Measurements from ENCODE around the gene DEDD. TPM values are rescaled to one million over a fixed set of nuclear protein-coding genes. Genes with fewer than 3 reads are reported as not detected.

Gene DEDD
- total RNA-seq, 1 donor from 2014 or later, result 18.7 TPM

DNA sequence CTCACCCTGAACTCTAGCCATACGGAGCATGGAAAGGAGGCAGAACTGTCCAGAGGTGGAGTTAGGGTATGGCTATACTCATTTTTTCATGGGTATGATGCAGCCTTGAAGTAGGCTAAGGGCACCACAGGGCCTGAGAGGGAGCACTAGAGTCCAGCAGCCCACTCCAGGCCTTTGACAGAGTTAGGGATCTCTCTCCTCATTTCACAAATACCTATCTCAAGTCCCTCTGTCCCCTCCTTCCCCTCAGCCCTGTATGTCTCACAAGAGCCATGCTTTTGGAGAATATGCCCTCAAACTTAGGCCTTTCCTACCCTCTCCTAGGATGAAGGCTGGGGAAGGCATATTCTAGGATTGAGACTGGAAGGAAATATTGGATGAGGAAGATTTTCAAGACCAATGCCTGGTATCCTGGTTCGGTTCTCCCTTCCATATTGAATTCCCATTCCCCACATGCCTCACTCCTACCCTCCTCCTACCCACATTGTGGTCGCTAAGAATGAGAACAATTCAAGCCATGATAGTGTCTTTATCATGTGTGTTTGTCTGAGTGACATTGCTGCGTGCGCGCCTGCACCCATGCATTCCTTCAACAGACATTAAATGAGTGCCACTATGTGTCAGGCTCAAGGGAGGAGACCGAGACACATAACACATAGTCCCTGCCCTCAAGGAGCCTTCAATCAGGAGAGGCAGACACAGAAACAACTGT, 40.5 kb downstream of the DEDD start:
- no peak for DNase-seq

DNA sequence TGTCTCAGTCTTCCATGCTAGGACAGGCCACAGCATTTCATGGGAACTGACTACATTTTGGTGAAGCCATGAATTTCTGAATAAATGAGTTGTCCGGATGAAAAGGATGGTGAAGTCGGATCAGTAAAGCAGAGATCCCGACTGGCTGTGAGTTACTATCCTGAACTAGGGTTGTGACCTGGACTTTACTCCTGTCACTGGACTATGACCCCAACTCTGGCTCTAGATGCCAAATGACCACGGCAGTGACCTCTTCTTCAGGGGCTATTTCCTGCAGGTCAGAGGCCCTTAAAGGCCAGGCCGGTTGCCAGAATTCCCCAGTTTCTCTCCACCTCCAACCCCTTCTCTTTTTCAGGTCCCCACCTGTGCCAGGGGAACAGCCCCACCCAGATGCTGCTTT, 41.4 kb downstream of the DEDD start:
- DNase-seq, result no peak

DNA sequence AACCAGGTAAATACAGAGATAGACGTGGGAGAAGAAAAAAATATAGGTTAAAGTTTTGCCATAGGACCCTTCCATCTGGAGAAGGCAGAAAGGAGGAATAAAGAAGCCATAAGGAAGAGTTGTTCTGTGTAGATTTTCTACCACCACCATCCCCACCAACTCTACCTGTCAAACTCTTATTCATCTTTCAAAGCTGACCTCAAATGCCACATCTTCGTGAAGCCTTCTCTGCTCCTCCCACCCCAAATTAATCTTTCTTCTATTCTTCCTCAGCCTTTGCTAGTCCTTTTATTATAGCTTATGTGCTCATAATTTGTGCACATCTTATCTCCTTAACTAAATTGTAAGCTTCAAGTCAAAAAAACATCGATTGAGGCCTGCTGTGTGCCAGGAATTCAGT, 41.9 kb downstream of the DEDD start:
- DNase-seq, result no peak

DNA sequence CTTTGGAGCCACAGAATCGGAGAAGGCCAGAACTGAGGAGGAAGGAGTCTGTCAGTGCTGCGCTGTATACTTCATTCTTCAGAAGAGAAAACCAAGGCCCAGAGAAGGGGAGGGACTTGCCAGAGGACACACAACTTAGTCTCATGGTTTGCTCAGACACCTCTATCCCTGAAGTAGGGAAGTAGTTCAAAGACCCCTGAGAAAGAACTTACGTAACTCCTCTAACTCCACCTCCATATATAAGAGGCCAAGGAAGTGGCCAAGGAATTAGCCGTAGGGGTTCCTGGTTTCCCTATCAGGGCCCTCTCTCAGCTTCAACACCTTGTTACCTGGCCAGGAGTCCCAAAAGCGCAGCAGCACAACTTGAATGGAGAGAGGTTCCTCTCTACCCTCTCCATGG, 42.5 kb downstream of the DEDD start:
- DNase-seq, result no peak

DNA sequence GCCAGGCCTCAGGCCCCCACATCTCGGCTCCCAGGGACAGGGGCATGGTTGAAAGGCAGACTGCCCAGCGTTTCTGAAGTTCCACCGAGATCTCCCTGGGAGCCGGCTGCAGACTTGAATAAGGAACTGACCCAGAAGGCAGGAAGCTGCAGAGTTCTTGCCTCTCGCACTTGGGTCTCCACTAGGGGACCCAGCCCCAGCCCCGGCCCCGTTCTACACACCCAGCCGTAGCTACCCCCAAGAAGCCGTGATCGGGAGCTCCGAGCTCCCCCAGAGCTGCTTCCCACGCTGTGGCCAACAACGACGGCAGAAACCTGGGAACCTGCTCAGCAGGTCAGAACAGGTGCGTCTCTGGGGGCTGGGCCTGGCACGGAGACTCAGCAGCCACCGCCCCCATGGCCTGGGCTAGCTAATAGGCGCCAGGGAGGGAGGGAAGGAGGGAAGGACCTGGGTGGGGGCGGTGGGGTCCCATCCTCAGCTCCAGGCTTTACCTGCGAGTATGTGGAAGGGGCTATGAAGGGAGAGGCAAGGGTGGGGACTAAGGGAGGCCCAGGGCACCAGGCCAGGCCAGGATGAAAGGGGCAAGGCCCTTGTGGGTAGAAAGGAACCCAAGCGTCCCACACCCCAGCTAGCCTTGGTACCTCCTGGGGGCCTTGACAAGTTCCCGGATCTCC, 43.1 kb downstream of the DEDD start, which contains the start of gene NECTIN4:
Gene NECTIN4 (minus strand): TSS at position 308 of the 674 bp plus-strand sequence. CDS start 262 bp downstream, at position 46.
- no peak for DNase-seq

GRCh38 chr1:161088587-161089110, 43.8 kb downstream of the DEDD start:
- no peak for DNase-seq

DNA sequence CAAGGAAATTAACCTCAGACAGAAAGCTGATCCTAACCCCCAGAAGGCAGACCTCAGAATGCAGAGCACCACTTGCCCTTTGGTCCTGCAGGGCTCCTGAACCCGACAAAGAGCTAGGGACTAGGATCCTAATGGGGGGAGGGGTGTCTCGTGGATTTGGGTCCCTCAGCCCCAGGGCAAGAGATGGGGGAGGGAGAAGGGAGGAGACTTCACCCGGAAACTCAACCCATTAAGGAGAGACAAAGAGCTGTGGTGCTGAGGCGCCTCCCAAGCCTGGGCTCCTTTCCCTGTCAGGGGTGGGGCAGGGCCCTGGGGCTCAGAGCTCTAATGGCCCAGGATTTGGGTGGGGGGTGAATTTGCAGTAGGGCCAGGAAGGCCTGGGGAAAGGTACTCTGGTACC, 46.0 kb downstream of the DEDD start:
- DNase-seq, result no peak

DNA sequence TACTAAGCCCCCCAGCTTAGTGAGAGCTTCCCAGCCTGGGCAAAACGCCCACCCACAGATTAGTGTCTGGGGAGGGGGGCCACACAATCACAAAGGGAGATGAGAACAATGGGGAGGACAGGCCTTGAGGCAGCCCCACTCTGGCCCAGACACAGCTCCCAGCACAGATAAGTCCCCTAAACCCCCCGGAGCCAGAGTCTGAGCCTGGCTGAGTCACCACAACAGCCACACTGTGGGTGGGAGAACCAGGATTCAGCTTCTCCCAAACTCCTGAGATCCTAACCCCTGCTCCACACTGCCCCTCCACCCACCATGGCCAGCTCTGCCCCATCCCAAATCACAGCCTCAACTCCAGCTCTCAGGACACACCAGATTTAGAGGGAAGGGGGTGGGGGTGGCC, 47.3 kb downstream of the DEDD start:
- DNase-seq, result no peak

- no peak for DNase-seq
These were observed 47.9 kb downstream of the DEDD start for GRCh38 chr1:161084597-161084988.

DNA sequence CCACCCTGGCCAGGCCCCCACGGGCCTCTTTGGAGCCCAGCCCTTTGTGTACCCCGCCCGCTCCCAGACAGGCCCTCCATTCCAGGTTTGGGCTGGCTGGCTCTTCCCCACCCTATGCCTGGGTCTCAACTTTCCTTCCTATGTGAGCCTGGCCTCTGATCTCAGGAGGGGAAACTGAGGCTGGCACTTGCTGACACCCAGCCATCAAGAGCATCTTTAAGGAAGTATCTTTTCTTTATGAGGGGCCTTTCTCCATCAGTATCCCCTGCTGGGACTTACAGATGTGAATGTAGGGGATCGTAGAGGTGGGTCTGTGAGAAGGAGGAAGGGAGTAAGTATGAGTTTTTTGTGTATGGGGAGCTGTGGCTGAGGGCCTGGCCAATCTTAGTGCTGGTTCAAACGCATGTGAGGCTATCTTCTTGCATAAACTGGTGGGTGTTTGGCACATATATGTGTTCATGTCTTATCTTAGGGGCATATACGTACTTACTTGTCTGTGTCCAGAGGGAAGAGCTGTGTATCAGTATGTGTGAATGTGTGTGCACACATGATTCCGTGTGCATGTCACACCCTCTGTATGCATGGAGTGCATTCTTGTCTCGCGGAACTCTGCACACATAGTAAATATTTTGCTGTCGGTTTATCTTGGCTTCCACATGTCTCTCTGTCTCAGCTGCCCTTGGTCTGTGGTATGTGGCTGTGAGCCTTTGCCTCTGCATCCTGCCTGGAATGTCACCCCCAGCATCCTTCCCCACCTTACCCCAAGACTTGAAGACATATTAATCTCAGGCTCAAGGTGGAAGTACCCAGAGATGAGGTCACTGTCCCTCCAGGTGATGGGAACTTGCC, 48.5 kb downstream of the DEDD start:
- no peak for DNase-seq

DNA sequence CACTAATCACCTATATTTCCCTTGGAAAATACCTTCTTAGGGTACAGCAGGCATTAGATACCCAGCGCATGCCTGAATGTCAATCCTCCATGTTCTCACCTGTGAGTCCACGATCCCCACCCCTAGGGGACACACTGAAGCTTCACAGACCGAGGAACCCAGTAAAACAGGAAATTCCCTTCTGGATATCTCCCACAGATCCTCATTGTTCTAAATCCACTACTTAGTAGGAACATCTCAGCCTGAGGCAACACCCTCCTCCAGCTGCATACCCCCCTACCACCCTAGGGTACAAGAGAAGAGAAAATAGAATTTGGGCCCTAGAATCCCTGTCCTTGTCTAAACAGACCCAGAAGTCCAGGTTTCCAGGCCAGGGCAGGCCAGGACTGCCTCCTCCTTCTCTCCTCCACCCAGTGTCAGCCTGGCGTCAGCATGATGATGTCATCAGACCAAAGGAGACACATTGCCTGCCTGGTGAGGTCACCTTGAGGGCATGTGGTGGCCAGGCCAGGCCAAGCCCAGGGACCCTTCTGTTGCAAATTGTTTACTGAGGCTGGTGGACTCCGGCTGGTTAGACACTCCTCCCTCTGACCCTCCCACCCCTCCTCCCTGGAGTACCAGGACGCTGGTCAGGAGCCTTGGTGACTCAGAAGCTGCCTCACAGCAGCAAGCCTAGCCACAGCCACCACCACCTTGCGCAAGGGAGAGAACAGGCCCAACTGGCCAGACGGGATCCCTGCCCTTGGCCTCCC, 49.3 kb downstream of the DEDD start:
- DNase-seq, result no peak

DNA sequence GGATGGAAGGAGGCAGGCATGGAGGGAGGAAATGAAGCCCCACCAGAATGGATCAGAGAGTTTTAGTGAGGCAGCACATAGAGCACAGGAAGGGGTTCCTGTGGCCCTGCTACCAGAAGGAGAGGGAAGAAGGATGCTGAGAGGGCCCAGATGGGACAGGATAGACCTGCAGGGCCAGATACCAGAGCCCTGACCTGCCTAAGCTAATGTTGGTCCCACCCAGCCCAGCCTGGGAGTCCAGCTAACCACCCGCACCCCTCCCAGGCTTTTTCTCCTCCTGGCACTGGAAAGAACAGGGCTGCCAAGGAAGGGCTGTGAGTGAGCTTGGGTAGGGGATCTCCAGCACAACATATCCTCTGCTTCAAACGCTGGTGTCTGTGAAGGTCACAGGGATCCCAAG, 50.0 kb downstream of the DEDD start:
- DNase-seq, result no peak

DNA sequence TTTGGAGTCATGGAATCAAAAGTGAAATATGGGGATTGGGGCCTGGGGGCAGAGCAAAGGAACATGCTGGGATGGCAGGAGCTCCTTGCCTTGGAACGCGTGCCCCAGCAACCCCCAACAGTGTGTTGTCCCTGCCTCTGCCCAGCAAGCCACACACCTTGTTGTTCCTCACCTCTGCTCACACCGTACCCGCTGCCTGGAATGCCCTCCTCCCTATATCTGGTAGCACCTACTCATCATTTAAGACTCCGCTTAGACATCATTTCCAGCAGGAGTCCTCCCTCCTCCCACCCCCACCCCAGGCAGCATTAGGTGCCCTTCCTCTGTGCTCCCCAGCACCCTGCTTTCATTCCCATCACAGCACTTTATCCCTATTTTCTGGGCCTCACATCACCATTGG, 50.9 kb downstream of the DEDD start:
- DNase-seq, result no peak

GRCh38 chr1:161080441-161081405, 51.7 kb downstream of the DEDD start:
- DNase-seq, result no peak

DNA sequence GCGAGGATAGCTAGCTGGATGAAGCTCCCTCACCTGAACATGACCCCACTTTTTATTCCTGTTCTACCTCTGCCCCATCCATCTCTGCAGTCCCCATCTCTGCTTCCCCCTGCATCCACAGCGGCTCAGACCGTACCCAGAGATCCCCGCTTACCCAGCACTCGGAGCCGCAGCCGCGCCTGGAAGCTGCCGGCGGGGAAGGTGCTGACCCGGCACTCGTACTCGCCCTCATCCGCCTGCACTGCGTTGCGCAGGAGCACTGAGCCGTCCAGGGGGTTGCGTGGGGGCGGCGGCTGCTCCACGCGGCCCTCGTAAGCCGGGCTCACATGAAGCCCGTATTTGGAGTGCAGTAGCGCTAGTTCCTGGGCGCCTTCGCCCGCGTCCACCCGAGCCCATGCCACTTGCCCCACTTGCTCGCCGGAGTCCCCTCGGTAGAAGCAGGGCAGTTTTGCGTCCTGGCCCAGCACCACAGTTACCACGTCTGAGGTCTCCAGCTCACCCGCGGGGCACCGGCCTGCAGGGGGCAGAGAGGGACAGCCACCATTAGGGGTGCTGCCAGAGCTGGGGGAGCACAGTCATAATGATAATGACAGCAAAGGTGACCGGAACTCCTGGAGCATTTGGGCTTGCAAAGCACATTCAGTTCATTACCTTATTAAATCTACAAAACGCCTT, 52.9 kb downstream of the DEDD start:
- DNase-seq, result no peak

GRCh38 chr1:161077426-161077825, 55.0 kb downstream of the DEDD start:
- no peak for DNase-seq

GRCh38 chr1:161076410-161076809, 56.1 kb downstream of the DEDD start:
- no peak for DNase-seq

GRCh38 chr1:161074676-161075368, 57.6 kb downstream of the DEDD start:
- DNase-seq, result no peak

GRCh38 chr1:161073474-161074121, 58.9 kb downstream of the DEDD start:
- DNase-seq, result no peak

Data from skin of body (tissue), 2 donors.